Astrocyte (in vitro differentiated cells and primary cell): Measurements from ENCODE around the gene DNAI4. TPM values are rescaled to one million over a fixed set of nuclear protein-coding genes. Genes with fewer than 3 reads are reported as not detected.
A peak's percentile ranks its signal among the peaks of the same experiment; 100 is the strongest.

Experiments
- DNase-seq: peaks from one replicate; pipeline ENCODE4 v3.0.0-alpha.2; 2010; ENCODE audit warnings: low read depth
- FAIRE-seq: peaks from 2 replicates; lab custom pipeline; 2011; peaks lifted over from hg19 to GRCh38; lab: Jason Lieb, UNC
- H2AFZ ChIP-seq: 2 replicates; pipeline ENCODE4 v1.6.0; 2012; ENCODE audit warnings: low read depth, low read length, inconsistent platforms
- H3K27ac ChIP-seq: 2 replicates; pipeline ENCODE4 v1.5.1; 2011; ENCODE audit warnings: low read depth, low read length, inconsistent platforms
- H3K27me3 ChIP-seq: 2 replicates; pipeline ENCODE4 v1.6.0; 2011; ENCODE audit warnings: low read length, inconsistent platforms; ENCODE audit not compliant: insufficient read depth
- H3K36me3 ChIP-seq: 2 replicates; pipeline ENCODE4 v1.5.1; 2011; ENCODE audit warnings: low read length, inconsistent platforms; ENCODE audit not compliant: insufficient read depth
- H3K4me1 ChIP-seq: 2 replicates; pipeline ENCODE4 v1.5.1; 2011; ENCODE audit warnings: low read length, inconsistent platforms; ENCODE audit not compliant: insufficient read depth
- H3K4me2 ChIP-seq: 2 replicates; pipeline ENCODE4 v1.6.0; 2012; ENCODE audit warnings: low read length, inconsistent platforms
- H3K4me3 ChIP-seq: 2 replicates; pipeline ENCODE4 v1.5.1; 2011; ENCODE audit warnings: low read depth, mild to moderate bottlenecking, low read length, inconsistent platforms; ENCODE audit not compliant: insufficient read depth
- H3K79me2 ChIP-seq: 2 replicates; pipeline ENCODE4 v1.6.0; 2012; ENCODE audit warnings: mild to moderate bottlenecking, low read length, inconsistent platforms; ENCODE audit not compliant: insufficient read depth
- H3K9ac ChIP-seq: 2 replicates; pipeline ENCODE4 v1.6.0; 2012; ENCODE audit warnings: mild to moderate bottlenecking, low read length, inconsistent platforms
- H3K9me3 ChIP-seq: 2 replicates; pipeline ENCODE4 v1.5.1; 2012; ENCODE audit warnings: low read depth, mild to moderate bottlenecking, low read length, inconsistent platforms; ENCODE audit not compliant: insufficient read depth
- H4K20me1 ChIP-seq: 2 replicates; pipeline ENCODE4 v1.6.0; 2012; ENCODE audit warnings: low read length, inconsistent platforms; ENCODE audit not compliant: insufficient read depth
- H3K27ac Mint-ChIP-seq: one replicate; pipeline ENCODE4 v1.8.0; 2021; ENCODE audit warnings: mild to moderate bottlenecking, mixed read lengths; ENCODE audit not compliant: unreplicated experiment
- H3K27me3 Mint-ChIP-seq: one replicate; pipeline ENCODE4 v1.8.0; 2021; ENCODE audit warnings: low read depth, mixed read lengths; ENCODE audit not compliant: unreplicated experiment
- H3K36me3 Mint-ChIP-seq: one replicate; pipeline ENCODE4 v1.8.0; 2021; ENCODE audit warnings: low read depth, mixed read lengths; ENCODE audit not compliant: unreplicated experiment
- H3K4me1 Mint-ChIP-seq: one replicate; pipeline ENCODE4 v1.8.0; 2021; ENCODE audit warnings: low read depth, mixed read lengths; ENCODE audit not compliant: unreplicated experiment
- H3K4me3 Mint-ChIP-seq: one replicate; pipeline ENCODE4 v1.8.0; 2021; ENCODE audit warnings: mild to moderate bottlenecking, moderate library complexity, mixed read lengths; ENCODE audit not compliant: unreplicated experiment
- H3K9me3 Mint-ChIP-seq: one replicate; pipeline ENCODE4 v1.8.0; 2021; ENCODE audit warnings: mild to moderate bottlenecking, mixed read lengths; ENCODE audit not compliant: unreplicated experiment
- CTCF ChIP-seq: IDR thresholded peaks from 2 replicates; pipeline ENCODE4 v1.5.1; 2011; ENCODE audit warnings: low read depth, mild to moderate bottlenecking, inconsistent platforms, low read length, moderate library complexity; ENCODE audit not compliant: insufficient read depth
- EZH2 ChIP-seq: IDR thresholded peaks from 2 replicates; pipeline ENCODE4 v1.6.1; 2012; ENCODE audit warnings: mild to moderate bottlenecking, low read length, inconsistent platforms; ENCODE audit not compliant: insufficient read depth
- total RNA-seq: library from RNA; stranded (reverse); gene quantifications from 2 replicates; pipeline ENCODE4 v1.2.1, GENCODE V29; 2021

Gene DNAI4
- total RNA-seq, 1 donor from 2014 or later, result 7.7 TPM

GRCh38 chr1:66852870-66853269 lies 71.8 kb downstream of the DNAI4 start:
- DNase-seq, result no peak
- Mint-ChIP-seq H3K9me3 (peaks cover 6% of the 10 kb centered on the region), H3K4me1 (no peaks in the 10 kb centered on the region), H3K27ac (no peak overlapping the region), H3K27me3 (no peaks in the 10 kb centered on the region), H3K36me3 (no peaks in the 10 kb centered on the region), H3K4me3 (no peak overlapping the region)
- Histone ChIP-seq H2AFZ (no peak overlapping the region), H3K36me3 (no peaks in the 10 kb centered on the region), H3K9me3 (no peaks in the 10 kb centered on the region), H3K27me3 (no peaks in the 10 kb centered on the region), H3K79me2 (no peaks in the 10 kb centered on the region), H3K4me3 (no peak overlapping the region), H3K9ac (no peak overlapping the region), H4K20me1 (no peaks in the 10 kb centered on the region), H3K4me2 (no peak overlapping the region), H3K27ac (no peak overlapping the region), H3K4me1 (no peaks in the 10 kb centered on the region)
- TF ChIP-seq CTCF (no peak), EZH2 (no peak)
- FAIRE-seq, result no peak

- Histone ChIP-seq H3K4me3 (no peak overlapping the region), H3K36me3 (no peaks in the 10 kb centered on the region), H2AFZ (no peak overlapping the region), H3K4me2 (no peak overlapping the region), H3K27ac (no peak overlapping the region), H3K4me1 (no peaks in the 10 kb centered on the region), H3K27me3 (no peaks in the 10 kb centered on the region), H3K9me3 (no peaks in the 10 kb centered on the region), H4K20me1 (no peaks in the 10 kb centered on the region), H3K79me2 (no peaks in the 10 kb centered on the region), H3K9ac (no peak overlapping the region)
- peaks cover 6% of the 10 kb centered on the region for H3K9me3 Mint-ChIP-seq
- DNase-seq, result no peak
- peaks cover 2% of the 10 kb centered on the region for H3K36me3 Mint-ChIP-seq
- no peak for FAIRE-seq
- TF ChIP-seq EZH2 (no peak), CTCF (no peak)
- H3K4me1 Mint-ChIP-seq, result no peaks in the 10 kb centered on the region
- no peak overlapping the region for H3K4me3 Mint-ChIP-seq
- H3K27me3 Mint-ChIP-seq, result no peaks in the 10 kb centered on the region
- no peak overlapping the region for H3K27ac Mint-ChIP-seq
These were observed 73.7 kb downstream of the DNAI4 start for GRCh38 chr1:66850989-66851388.

DNA sequence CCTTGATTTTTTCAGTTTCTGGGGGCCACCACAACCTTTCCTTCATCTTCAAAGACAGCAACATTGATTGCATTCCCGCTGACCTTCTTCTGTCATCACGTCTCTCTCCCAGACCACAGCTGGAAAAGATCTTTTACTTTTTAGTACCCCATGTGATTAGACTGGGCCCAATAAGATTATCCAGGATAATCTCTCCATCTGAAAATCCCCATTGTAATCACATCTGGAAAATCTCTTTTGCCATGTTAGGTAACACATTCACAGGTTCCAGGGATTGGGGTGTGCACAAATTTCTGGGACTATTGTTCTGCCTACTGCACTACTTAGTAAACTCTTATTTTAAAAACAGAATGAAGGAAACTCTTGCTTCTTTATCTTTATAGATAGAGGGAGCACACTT lies 76.5 kb downstream of the DNAI4 start:
- no peak overlapping the region for H3K27ac ChIP-seq
- H3K4me3 ChIP-seq, result no peak overlapping the region
- H2AFZ ChIP-seq, result no peak overlapping the region
- Mint-ChIP-seq H3K4me1 (no peaks in the 10 kb centered on the region), H3K9me3 (peaks cover 6% of the 10 kb centered on the region), H3K27ac (no peak overlapping the region), H3K4me3 (no peak overlapping the region), H3K27me3 (no peaks in the 10 kb centered on the region), H3K36me3 (peaks cover 2% of the 10 kb centered on the region)
- no peaks in the 10 kb centered on the region for H3K79me2 ChIP-seq
- no peaks in the 10 kb centered on the region for H3K9me3 ChIP-seq
- no peak overlapping the region for H3K4me2 ChIP-seq
- no peaks in the 10 kb centered on the region for H4K20me1 ChIP-seq
- H3K4me1 ChIP-seq, result no peaks in the 10 kb centered on the region
- TF ChIP-seq CTCF, result no peak
- no peak for TF ChIP-seq EZH2
- no peaks in the 10 kb centered on the region for H3K36me3 ChIP-seq
- no peak overlapping the region for H3K9ac ChIP-seq
- FAIRE-seq (peak; percentile 64), DNase-seq (no peak)
- no peaks in the 10 kb centered on the region for H3K27me3 ChIP-seq
